Iris pigment epithelial cell (primary cell): ENCODE data around the gene MTHFS.

ENCODE experiments used
- DNase-seq: peaks from one replicate; pipeline ENCODE4 v3.0.0-alpha.2; 2011; ENCODE audit warnings: low read depth

MTHFS gene

GRCh38 chr15:79875213-79875612 is 21.6 kb downstream of the MTHFS start:
- no peak for DNase-seq

GRCh38 chr15:79874242-79874641 is 22.6 kb downstream of the MTHFS start:
- no peak for DNase-seq

GRCh38 chr15:79872358-79873017 is 24.3 kb downstream of the MTHFS start:
- DNase-seq, result peak; percentile 87

- DNase-seq, result no peak
Measured at GRCh38 chr15:79868554-79868953, 28.3 kb downstream of the MTHFS start.

GRCh38 chr15:79863886-79864285 is 32.9 kb downstream of the MTHFS start:
- DNase-seq, result peak; percentile 42

- no peak for DNase-seq
Measured at GRCh38 chr15:79862191-79862590, 34.6 kb downstream of the MTHFS start.

- DNase-seq, result no peak
Measured at GRCh38 chr15:79860661-79861060, 36.2 kb downstream of the MTHFS start.

- DNase-seq, result no peak
Measured at GRCh38 chr15:79858469-79858868, 38.3 kb downstream of the MTHFS start.

- peak; percentile 91 for DNase-seq
Measured at GRCh38 chr15:79853492-79854328, 43.1 kb downstream of the MTHFS start.

- DNase-seq, result peak; percentile 56
Measured at GRCh38 chr15:79849789-79850188, 47.0 kb downstream of the MTHFS start.

- DNase-seq, result no peak
Measured at GRCh38 chr15:79846539-79846938, 50.3 kb downstream of the MTHFS start.

GRCh38 chr15:79844221-79844620 is 52.6 kb downstream of the MTHFS start:
- DNase-seq, result no peak

- no peak for DNase-seq
Measured at GRCh38 chr15:79837846-79838245, 59.0 kb downstream of the MTHFS start.

GRCh38 chr15:79834495-79834894 is 62.3 kb downstream of the MTHFS start:
- DNase-seq, result no peak

GRCh38 chr15:79832367-79833120 is 64.3 kb downstream of the MTHFS start:
- DNase-seq, result no peak

- no peak for DNase-seq
Measured at GRCh38 chr15:79831604-79832003, 65.2 kb downstream of the MTHFS start.

- DNase-seq, result no peak
Measured at GRCh38 chr15:79829950-79830349, 66.9 kb downstream of the MTHFS start.

- no peak for DNase-seq
Measured at GRCh38 chr15:79828447-79828846, 68.4 kb downstream of the MTHFS start.

GRCh38 chr15:79826800-79827199 is 70.0 kb downstream of the MTHFS start:
- no peak for DNase-seq

- DNase-seq, result no peak
Measured at GRCh38 chr15:79824136-79824701, 72.6 kb downstream of the MTHFS start.

- no peak for DNase-seq
Measured at GRCh38 chr15:79820820-79821219, 76.0 kb downstream of the MTHFS start.

GRCh38 chr15:79820176-79820575 is 76.6 kb downstream of the MTHFS start:
- no peak for DNase-seq
